ENCODE data around the gene TECTB.

TECTB gene

DNA sequence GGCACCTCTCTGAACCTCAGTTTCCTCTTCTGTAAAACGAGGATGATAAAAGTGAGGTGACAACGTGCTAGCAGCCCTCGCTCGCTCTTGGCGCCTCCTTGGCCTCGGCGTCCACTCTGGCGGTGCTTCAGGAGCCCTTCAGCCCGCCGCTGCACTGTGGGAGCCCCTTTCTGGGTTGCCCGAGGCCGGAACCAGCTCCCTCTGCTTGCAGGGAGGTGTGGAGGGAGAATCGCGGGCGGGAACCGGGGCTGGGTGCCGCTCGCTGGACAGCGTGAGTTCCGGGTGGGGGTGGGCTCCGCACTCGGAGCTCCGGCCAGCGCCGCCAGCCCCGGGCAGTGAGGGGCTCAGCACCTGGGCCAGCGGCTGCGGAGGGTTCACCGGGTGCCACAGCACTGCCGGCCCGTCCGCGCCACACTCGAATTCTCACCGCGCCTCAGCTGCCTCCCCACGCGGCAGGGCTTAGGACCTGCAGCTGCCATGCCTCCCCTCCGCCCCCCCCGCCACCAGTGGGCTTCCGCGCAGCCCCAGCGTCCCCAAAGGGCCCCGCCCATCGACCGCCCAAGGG lies 66.4 kb downstream of the TECTB start:
- DNase-seq = no peak

DNA sequence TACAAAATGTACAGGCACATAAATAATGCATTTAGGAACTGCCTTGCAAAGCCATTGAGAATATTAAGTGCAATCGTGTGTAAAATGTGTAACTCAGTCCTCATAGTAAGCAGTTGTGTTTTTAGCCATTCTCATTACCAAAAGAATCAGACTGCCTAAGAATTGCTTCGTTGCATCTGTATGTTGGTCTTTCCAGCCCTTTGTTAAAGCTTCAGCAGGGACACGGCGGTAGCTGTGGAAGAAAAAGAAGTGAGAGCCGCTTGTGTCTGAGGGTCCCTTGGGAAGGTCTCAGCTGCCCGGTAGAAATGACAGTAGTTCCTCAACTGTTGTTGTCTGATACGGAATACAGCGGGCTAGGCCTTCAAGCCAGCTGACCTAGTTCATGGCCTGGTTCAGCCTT lies 67.9 kb downstream of the TECTB start:
- DNase-seq = no peak

DNA sequence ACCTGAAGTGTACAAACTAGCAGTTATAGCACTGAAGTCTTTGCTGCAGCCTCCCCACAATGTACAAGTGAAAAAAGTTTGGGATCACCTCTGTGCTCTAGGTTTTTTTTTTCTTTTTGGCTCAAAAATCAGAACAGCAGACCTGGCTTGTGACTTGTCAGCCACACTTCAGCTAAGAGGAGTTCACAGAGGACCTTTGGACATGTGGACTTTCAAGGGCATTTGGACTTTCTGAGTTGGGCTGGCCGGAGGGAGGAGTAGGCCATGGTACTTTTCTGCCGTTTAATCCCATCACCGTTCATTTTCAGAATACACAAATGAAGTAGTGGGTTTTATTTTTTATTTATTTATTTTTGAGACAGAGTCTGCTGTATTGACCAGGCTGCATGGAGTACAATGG lies 68.8 kb downstream of the TECTB start:
- no peak for DNase-seq

DNA sequence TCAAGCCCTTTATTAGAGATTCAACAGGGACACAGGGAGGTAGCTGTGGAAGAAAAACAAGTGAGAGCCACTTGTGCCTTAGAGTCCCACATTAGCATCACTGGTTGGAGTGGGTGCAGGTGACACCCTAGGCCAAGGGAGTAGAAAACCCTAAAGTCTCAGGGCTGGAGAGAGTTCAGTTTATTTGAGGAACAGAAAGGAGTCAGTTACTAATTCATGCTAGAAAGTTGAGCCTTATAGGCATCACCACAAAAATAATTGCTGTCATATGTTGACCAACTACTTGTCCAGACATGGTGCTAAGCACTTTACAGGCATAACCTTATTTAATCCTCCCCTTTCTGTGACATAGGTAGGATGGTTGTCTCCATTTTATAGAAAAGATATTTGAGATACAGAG lies 69.8 kb downstream of the TECTB start:
- no peak for DNase-seq
